Common myeloid progenitor, CD34-positive (primary cell): ENCODE data around the gene HDAC4.

Experiments
- CTCF ChIA-PET: fragments of 350-600 bp; sonication (Branson Sonifier 250); formaldehyde crosslinking; loops from one replicate; lab custom pipeline; 2021; ENCODE audit warnings: antibody characterized with exemption; lab: Charles Lee
- POLR2A ChIA-PET: fragments of 350-600 bp; sonication (Branson Sonifier 250); formaldehyde crosslinking; loops from one replicate; lab custom pipeline; 2021; ENCODE audit warnings: antibody characterized with exemption; lab: Charles Lee
- DNase-seq, 3 donors: peaks; one replicate each; pipeline versions ENCODE4 v3.0.0 to v3.0.0-alpha.2; 2013
- H3K27ac ChIP-seq, 2 experiments: 1 replicate in 1 of 2; 2 replicates in 1 of 2; pipeline ENCODE4 v1.7.0; 2013; ENCODE audit warnings: inconsistent platforms in 2 of 2, low read length in 2 of 2, mild to moderate bottlenecking in 2 of 2, low read depth in 1 of 2, moderate library complexity in 1 of 2; ENCODE audit not compliant: severe bottlenecking in 2 of 2, insufficient read depth in 1 of 2, poor library complexity in 1 of 2
- H3K27me3 ChIP-seq, 5 experiments: replicated peaks in 2 of 5; 1 replicate in 3 of 5; 2 replicates in 2 of 5; pipeline versions ENCODE4 v1.6.1 to v1.7.0; 2013; ENCODE audit warnings: low read length in 4 of 5, mild to moderate bottlenecking in 2 of 5, moderate library complexity in 2 of 5, inconsistent platforms in 1 of 5; ENCODE audit not compliant: insufficient read depth in 5 of 5, control insufficient read depth in 4 of 5
- H3K36me3 ChIP-seq, 4 experiments: 1 replicate in 2 of 4; 2 replicates in 2 of 4; pipeline versions ENCODE4 v1.6.1 to v1.7.0; 2013; ENCODE audit warnings: low read length in 3 of 4, control low read depth in 1 of 4, mild to moderate bottlenecking in 1 of 4; ENCODE audit not compliant: control insufficient read depth in 4 of 4, insufficient read depth in 4 of 4
- H3K4me1 ChIP-seq, 4 experiments: 1 replicate in 3 of 4; 2 replicates in 1 of 4; pipeline versions ENCODE4 v1.6.1 to v1.7.1; 2013; ENCODE audit warnings: low read length in 3 of 4, mild to moderate bottlenecking in 3 of 4, control low read depth in 1 of 4, inconsistent platforms in 1 of 4, moderate library complexity in 1 of 4; ENCODE audit not compliant: control insufficient read depth in 4 of 4, insufficient read depth in 4 of 4; ENCODE audit errors: control extremely low read depth in 1 of 4
- H3K4me3 ChIP-seq, 7 experiments: 1 replicate in 4 of 7; 2 replicates in 3 of 7; pipeline versions ENCODE4 v1.5.1 to v1.7.0; 2013; ENCODE audit warnings: mild to moderate bottlenecking in 7 of 7, low read length in 6 of 7, moderate library complexity in 6 of 7, inconsistent platforms in 2 of 7, low read depth in 2 of 7, control low read depth in 1 of 7; ENCODE audit not compliant: insufficient read depth in 4 of 7, control insufficient read depth in 1 of 7; ENCODE audit errors: extremely low read depth in 1 of 7
- H3K9me3 ChIP-seq, 5 experiments: 1 replicate in 4 of 5; 2 replicates in 1 of 5; pipeline versions ENCODE4 v1.6.1 to v1.7.1; 2013; ENCODE audit warnings: low read length in 4 of 5, mild to moderate bottlenecking in 2 of 5, inconsistent platforms in 1 of 5, low read depth in 1 of 5, moderate library complexity in 1 of 5; ENCODE audit not compliant: control insufficient read depth in 4 of 5, insufficient read depth in 2 of 5; ENCODE audit errors: control extremely low read depth in 1 of 5
- WGBS: methylation state at CpG from one replicate; pipeline ENCODE4 v1.1.5; 2013; ENCODE audit not compliant: insufficient coverage; 5-methylcytosine and 5-hydroxymethylcytosine counted together

Gene HDAC4

DNA sequence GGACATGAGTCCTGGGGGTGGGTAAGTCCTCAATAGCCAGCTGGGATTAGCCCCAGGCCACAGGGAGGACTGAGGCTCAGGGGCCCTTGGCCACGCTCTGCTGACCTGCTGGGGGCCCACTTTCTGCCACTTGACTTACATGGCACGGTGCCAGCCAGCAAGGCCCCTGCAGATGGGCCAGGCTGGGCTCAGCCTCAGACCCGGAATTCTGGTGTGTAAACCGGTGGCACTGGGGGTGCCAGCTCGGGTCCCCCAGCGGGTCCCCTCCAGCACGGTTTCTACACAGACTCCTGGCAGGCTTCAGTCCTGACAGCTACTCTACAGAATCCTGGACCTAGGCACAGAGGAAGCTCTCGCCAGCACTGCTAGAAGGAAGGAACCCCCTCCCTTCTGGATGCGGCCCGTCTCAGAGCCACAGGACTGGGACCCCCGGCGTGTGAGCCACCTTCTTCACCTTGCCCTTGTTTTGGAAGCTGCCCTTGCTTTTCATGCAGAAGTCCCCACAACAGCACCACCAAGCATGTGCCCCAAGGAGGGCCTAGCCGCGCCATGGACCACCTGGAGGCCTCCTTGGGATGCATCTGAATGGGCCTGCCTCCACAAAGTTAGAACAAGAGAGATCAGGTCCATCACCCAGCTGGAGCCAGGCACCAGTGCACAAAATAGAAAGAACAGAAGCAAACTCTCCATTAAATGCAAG lies 8.0 kb downstream of the HDAC4 start:
- no peaks in the 10 kb centered on the region for H3K4me1 ChIP-seq
- peaks cover 0 to 5% (median 1%) of the 10 kb centered on the region in 4 experiments for H3K36me3 ChIP-seq
- no peaks in the 10 kb centered on the region for H3K9me3 ChIP-seq
- POLR2A ChIA-PET = interaction anchor here (0.9 kb wide), 1 partner anchor 95 kb away, joined by 3 read pairs; no protein-coding TSS in a partner anchor
- CTCF ChIA-PET = interaction anchor here (1.3 kb wide), 1 partner anchor 12 kb away, joined by 3 read pairs; no protein-coding TSS in a partner anchor
- H3K27me3 ChIP-seq = no peaks in the 10 kb centered on the region
- DNase-seq = no peak
- WGBS = 98% methylated on average over 8 of the region's 14 CpGs
- H3K4me3 ChIP-seq = no peak overlapping the region
- H3K27ac ChIP-seq = no peak overlapping the region

DNA sequence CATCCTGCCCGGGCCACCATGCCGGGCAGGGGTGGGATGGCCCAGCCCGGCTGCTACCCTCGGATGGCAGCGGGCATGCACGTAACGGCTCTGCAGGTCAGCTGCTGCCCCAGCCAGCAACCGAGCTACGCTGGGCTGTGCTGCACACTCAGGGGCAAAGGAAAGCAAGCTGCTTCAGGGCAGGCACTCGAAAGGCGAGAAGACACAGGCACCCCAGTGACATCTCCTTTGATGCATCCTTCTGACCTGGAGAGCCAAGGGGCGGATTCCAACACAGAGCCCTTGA lies 8.8 kb downstream of the HDAC4 start:
- Histone ChIP-seq H3K27ac (no peak overlapping the region), H3K27me3 (no peaks in the 10 kb centered on the region), H3K4me3 (no peak overlapping the region), H3K36me3 (peaks cover 0 to 6% (median 3%) of the 10 kb centered on the region in 4 experiments), H3K9me3 (no peaks in the 10 kb centered on the region), H3K4me1 (no peaks in the 10 kb centered on the region)
- DNase-seq = no peak
- 96% methylated on average over 12 of the region's 12 CpGs for WGBS
- ChIA-PET POLR2A (interaction anchor here (0.9 kb wide), 1 partner anchor 94 kb away, joined by 3 read pairs; no protein-coding TSS in a partner anchor), CTCF (interaction anchor here (2.0 kb wide), 1 partner anchor 11 kb away, joined by 6 read pairs; no protein-coding TSS in a partner anchor)

DNA sequence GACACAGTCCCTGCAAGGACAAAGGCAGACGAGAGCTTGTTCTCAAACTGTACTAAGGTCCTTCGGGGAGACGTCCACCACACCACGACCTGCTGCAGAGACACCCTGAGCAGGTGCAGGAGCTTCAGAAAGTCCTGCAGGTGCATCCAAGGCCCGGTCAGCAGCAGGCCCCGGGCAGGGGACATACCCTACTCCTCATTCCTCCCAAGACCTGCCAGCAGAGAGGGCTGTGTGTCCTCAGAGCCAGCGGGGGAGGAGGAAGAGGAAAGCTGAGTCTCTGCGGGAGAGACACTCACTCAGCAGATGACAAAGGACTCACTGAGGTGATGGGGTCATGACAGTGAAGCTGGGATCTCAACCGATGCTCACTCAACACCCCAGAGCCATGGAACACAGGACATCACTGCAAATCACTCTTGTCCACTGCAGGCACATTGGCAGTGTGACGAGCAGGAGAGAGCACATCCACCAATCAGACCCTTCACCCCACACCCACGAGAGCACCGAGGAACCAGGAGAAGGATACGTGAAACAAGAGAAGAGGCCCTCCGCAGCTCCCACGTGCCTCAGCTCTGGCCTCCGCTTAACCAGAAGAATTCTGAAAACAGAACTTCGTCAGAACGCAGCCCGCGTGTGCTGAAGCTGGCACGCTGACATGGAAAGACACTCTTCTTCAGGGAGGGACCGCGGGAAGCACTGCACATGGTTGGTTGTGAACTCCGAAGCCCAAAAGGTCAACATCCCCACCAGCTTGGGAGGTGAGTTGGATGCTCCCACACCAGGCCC lies 9.3 kb downstream of the HDAC4 start:
- no peaks in the 10 kb centered on the region for H3K4me1 ChIP-seq
- peaks cover 0 to 6% (median 3%) of the 10 kb centered on the region in 4 experiments for H3K36me3 ChIP-seq
- no peaks in the 10 kb centered on the region for H3K9me3 ChIP-seq
- H3K4me3 ChIP-seq = no peak overlapping the region
- H3K27me3 ChIP-seq = no peaks in the 10 kb centered on the region
- no peak overlapping the region for H3K27ac ChIP-seq
- CTCF ChIA-PET = interaction anchor here (2.0 kb wide), 1 partner anchor 11 kb away, joined by 6 read pairs; no protein-coding TSS in a partner anchor
- no peak for DNase-seq
- 89% methylated on average over 17 of the region's 24 CpGs for WGBS
- POLR2A ChIA-PET = interaction anchor here (0.6 to 0.9 kb wide), 2 partner anchors 9 to 94 kb away, joined by 3 read pairs; no protein-coding TSS in a partner anchor

DNA sequence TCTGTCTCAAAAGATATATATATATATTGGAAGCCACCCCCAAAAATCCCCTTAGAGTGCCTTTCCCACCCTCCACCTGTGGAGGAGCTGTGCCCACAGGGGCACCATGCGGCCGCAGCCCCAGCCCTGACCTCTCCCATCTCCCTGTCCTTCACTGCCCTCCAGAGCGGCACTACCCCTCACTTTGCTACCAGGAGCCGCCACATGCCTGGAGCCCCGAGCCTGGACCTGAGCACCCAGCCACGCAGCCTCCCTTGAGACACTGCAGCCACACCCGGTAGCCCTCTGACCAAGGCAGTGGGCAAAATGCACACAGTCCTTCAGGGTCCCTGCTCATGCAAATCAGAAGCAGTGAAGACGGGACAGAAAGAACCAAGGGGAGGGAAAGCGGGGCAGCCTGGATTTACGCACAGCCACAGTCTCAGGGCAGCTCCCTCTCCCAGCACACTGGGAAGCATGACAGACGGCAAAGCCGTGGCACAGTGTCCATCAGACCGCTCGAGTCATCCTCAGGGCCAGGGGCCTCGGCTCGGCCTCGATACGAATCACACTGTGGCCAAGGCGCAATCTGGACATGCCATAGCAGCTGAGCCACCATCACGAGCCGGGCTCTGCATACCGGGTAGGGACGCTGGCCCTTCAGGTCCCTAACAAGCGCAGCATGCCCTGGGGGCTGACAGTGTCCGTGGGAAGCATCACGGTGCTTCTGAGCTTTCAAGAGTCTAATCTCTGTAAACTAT lies 10.1 kb downstream of the HDAC4 start:
- 97% methylated on average over 25 of the region's 26 CpGs for WGBS
- Histone ChIP-seq H3K4me1 (no peaks in the 10 kb centered on the region), H3K9me3 (no peaks in the 10 kb centered on the region), H3K27ac (no peak overlapping the region), H3K27me3 (no peaks in the 10 kb centered on the region), H3K36me3 (peaks cover 0 to 6% (median 3%) of the 10 kb centered on the region in 4 experiments), H3K4me3 (no peak overlapping the region)
- CTCF ChIA-PET = interaction anchor here (2.0 kb wide), 1 partner anchor 10 kb away, joined by 6 read pairs; no protein-coding TSS in a partner anchor
- no peak for DNase-seq
- POLR2A ChIA-PET = interaction anchor here (0.6 kb wide), 1 partner anchor 8 kb away, joined by 3 read pairs; no protein-coding TSS in a partner anchor

DNA sequence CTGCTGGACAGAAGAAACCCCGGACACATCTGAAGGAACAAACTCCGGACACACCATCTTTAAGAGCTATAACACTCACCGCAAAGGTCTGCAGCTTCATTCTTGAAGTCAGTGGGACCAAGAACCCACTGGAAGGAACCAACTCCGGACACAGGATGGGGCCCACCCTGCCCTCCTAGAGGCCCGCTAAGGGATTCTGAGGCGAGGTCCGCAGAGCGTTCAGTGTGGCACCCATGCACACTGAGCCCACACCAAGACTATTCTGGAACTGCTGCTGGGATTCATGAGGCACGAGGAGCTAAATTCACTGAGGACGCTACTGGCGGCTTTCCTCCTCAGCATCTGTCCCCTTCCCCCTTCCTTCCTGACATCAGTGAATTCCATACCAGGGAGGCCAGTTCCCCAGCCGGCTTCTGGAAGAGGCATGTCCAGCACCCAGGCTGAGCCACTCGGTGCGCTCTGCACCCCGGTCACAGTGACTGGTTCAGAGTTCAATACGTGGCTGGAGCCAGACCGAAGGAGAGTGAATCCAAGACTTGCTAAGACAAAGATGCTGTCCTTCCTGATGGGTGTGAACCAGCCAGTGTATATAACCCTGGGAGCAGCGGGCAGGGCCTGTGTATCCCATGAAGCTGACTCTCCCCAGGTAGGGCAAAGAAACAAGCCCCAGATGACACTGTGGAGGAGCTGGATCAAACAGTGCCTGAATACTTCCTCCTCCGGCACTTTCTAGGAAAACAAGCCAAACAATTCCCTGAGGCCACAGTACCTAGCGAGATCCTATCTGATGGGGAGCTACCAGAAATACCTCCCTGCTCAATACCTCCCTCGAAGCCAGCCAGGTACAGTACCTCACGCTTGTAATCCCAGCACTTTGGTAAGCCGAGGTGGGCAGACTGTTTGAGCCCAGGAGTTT lies 11.1 kb downstream of the HDAC4 start:
- Histone ChIP-seq H3K9me3 (no peaks in the 10 kb centered on the region), H3K36me3 (peaks cover 0 to 6% (median 3%) of the 10 kb centered on the region in 4 experiments), H3K27me3 (no peaks in the 10 kb centered on the region), H3K27ac (no peak overlapping the region), H3K4me3 (no peak overlapping the region), H3K4me1 (no peaks in the 10 kb centered on the region)
- POLR2A ChIA-PET = no interaction called here
- WGBS = 99% methylated on average over 21 of the region's 23 CpGs
- CTCF ChIA-PET = interaction anchor here (0.8 to 2.0 kb wide), 2 partner anchors 9 kb away, joined by 3 to 6 read pairs; no protein-coding TSS in a partner anchor
- no peak for DNase-seq
